ENCODE results near the gene UBE2Q1. TPM values are rescaled to one million over a fixed set of nuclear protein-coding genes. Genes with fewer than 3 reads are reported as not detected.
A peak's percentile ranks its signal among the peaks of the same experiment; 100 is the strongest.

UBE2Q1 gene
- total and polyA plus RNA-seq, 2 of the 8 experiments (the other 6 are each of a cell fraction or from before 2014, with no cell fraction given), result 13.2 to 95.8 TPM

DNA sequence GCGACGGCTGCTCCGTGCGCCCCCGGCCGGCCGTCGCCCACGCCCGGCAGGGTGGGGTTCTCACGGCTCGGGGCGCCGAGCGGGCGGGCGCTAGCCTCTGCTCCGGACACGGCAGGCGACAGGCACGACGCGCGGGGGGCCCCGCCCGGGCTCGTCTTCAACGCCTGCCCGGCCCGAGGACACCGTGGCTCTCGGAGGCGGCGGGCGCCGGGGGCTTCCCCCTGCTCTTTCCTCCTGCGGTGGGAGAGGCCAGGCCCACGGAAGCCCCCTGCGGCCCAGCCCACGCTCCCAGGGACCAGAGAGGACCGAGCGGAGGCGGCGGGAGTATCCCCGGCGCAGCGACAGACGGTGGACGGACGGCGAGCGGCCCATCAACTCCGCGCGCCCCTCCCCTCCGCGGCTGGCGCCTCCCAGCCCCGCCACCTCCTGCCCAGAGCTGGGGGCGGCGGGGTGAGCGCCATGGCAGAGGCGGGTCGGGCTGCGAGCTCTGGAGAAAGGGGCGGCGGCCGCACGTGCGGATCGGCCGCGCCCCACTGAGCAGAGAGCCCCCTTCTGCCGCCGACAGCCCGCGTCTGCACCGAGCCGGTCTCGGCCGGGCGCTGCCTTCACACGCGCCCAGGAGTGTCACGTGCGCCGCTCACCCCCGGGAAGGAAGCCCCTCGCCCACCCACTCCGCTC is 56.3 kb downstream of the UBE2Q1 start, which contains the start of the genes SHE and TDRD10 (continued):
- TF ChIP-seq CHD1 (IDR thresholded peaks at IDR 0.05; ENCODE audit: low read depth, low read length) (no peak), SP2 (IDR thresholded peaks at IDR 0.05; ENCODE audit: low read length) (no peak), RXRA (IDR thresholded peaks at IDR 0.05; ENCODE audit: insufficient read depth, low read depth, low read length) (no peak), MAFK (IDR thresholded peaks at IDR 0.05; ENCODE audit: low read depth, low read length) (no peak), SUZ12 (IDR thresholded peaks at IDR 0.05; ENCODE audit: low read length) (peak; percentile 41; the same call in 1 of the 2 replicates), CBX5 (IDR thresholded peaks at IDR 0.05; ENCODE audit: low read depth, low read length) (no peak), KDM1A (IDR thresholded peaks at IDR 0.05; ENCODE audit: borderline replicate concordance, low read length) (no peak), SRF (IDR thresholded peaks at IDR 0.05; ENCODE audit: low read depth, low read length) (no peak), RBBP5 (IDR thresholded peaks at IDR 0.05; ENCODE audit: borderline replicate concordance, low read depth, low read length) (no peak; the same call in 1 of the 2 replicates), EP300 (IDR thresholded peaks at IDR 0.05; ENCODE audit: borderline replicate concordance in 1 of 2, low read depth in 2 of 2, low read length in 2 of 2) (no peak), HDAC2 (IDR thresholded peaks at IDR 0.05; ENCODE audit: borderline replicate concordance in 1 of 2, low read depth in 2 of 2, low read length in 2 of 2) (no peak), CTBP2 (IDR thresholded peaks at IDR 0.05; ENCODE audit: borderline replicate concordance, insufficient read depth, insufficient read length, low read length) (no peak), SAP30 (IDR thresholded peaks at IDR 0.05; ENCODE audit: insufficient read depth, insufficient replicate concordance, low read length) (no peak), ASH2L (IDR thresholded peaks at IDR 0.05; ENCODE audit: low read length) (peak; percentile 32), CBX8 (IDR thresholded peaks at IDR 0.05; ENCODE audit: borderline replicate concordance, low read depth, low read length) (no peak), SIRT6 (IDR thresholded peaks at IDR 0.05; ENCODE audit: low read length) (no peak), TCF12 (IDR thresholded peaks at IDR 0.05; ENCODE audit: low read depth, low read length) (0 out of 2 replicates have a peak, but pooled peaks have one; percentile 7), GTF2F1 (IDR thresholded peaks at IDR 0.05; ENCODE audit: borderline replicate concordance, low read depth, low read length) (no peak), JUND (IDR thresholded peaks at IDR 0.05; ENCODE audit: low read length) (no peak)

All from H1 (cell line).